SK-N-SH (cell line): ENCODE measurements around the gene GPR162. TPM values are rescaled to one million over a fixed set of nuclear protein-coding genes. Genes with fewer than 3 reads are reported as not detected.

ENCODE experiments used
- CTCF ChIA-PET: fragments of 300-600, 350-600 bp; formaldehyde crosslinking; extraction: SDS; loops from one replicate; lab custom pipeline; 2021; lab: Yijun Ruan, JAX
- POLR2A ChIA-PET: fragments of 350-600 bp; sonication (Branson Sonifier 250); formaldehyde crosslinking; extraction: SDS; loops from one replicate; lab custom pipeline; 2020; ENCODE audit warnings: antibody characterized with exemption, inconsistent platforms; lab: Yijun Ruan, JAX
- DNase-seq: peaks from one replicate; pipeline ENCODE4 v3.0.0; 2012
- H2AFZ ChIP-seq: fragments of 200-600 bp; sonication (generic); 2 replicates; pipeline ENCODE4 v1.8.1; 2016; ENCODE audit warnings: antibody characterized with exemption, mild to moderate bottlenecking, low read depth
- H3F3A ChIP-seq: fragments of 200-600 bp; sonication (generic); replicated peaks from 2 replicates; pipeline ENCODE3; 2016; ENCODE audit warnings: antibody characterized with exemption, mild to moderate bottlenecking; ENCODE audit not compliant: insufficient read depth
- H3K27ac ChIP-seq, 2 experiments: fragments of 200-500 bp in 1 of 2; fragments of 200-600 bp in 1 of 2; sonication (Bioruptor generic) in 1 of 2; sonication (generic), shearing (Covaris generic) in 1 of 2; 2 replicates each; pipeline versions ENCODE4 v1.5.1 to v1.6.1; 2014 to 2016; ENCODE audit warnings: low read depth in 2 of 2, inconsistent platforms in 1 of 2, low read length in 1 of 2, mild to moderate bottlenecking in 1 of 2, mixed read lengths in 1 of 2
- H3K27me3 ChIP-seq: fragments of 200-600 bp; sonication (generic), shearing (Covaris generic); 2 replicates; pipeline ENCODE4 v1.6.1; 2016; ENCODE audit warnings: mixed run types; ENCODE audit not compliant: insufficient read depth
- H3K36me3 ChIP-seq, 2 experiments: fragments of 200-500 bp in 1 of 2; fragments of 200-600 bp in 1 of 2; sonication (Bioruptor generic) in 1 of 2; sonication (generic) in 1 of 2; replicated peaks in 1 of 2; 2 replicates each; pipeline versions ENCODE3 to v1.5.1; 2014 to 2016; ENCODE audit warnings: low read length in 1 of 2, mild to moderate bottlenecking in 1 of 2; ENCODE audit not compliant: insufficient read depth in 2 of 2, control insufficient read depth in 1 of 2
- H3K4me1 ChIP-seq, 2 experiments: fragments of 200-500 bp in 1 of 2; fragments of 200-600 bp in 1 of 2; sonication (Bioruptor generic) in 1 of 2; sonication (generic), shearing (Covaris generic) in 1 of 2; 2 replicates each; pipeline versions ENCODE4 v1.5.1 to v1.6.1; 2014 to 2016; ENCODE audit warnings: low read depth in 1 of 2, low read length in 1 of 2, mixed run types in 1 of 2; ENCODE audit not compliant: insufficient read depth in 2 of 2, control insufficient read depth in 1 of 2
- H3K4me2 ChIP-seq: fragments of 200-600 bp; sonication (generic), shearing (Covaris generic); 2 replicates; pipeline ENCODE4 v1.6.1; 2017; ENCODE audit warnings: mixed run types
- H3K4me3 ChIP-seq, 2 experiments: fragments of 200-500 bp in 1 of 2; fragments of 200-600 bp in 1 of 2; sonication (Bioruptor generic) in 1 of 2; sonication (generic), shearing (Covaris generic) in 1 of 2; 2 replicates each; pipeline versions ENCODE4 v1.5.1 to v1.8.1; 2014 to 2016; ENCODE audit warnings: low read depth in 2 of 2, inconsistent platforms in 1 of 2, low read length in 1 of 2, mild to moderate bottlenecking in 1 of 2, mixed read lengths in 1 of 2, moderate library complexity in 1 of 2
- H3K79me2 ChIP-seq: fragments of 200-600 bp; sonication (generic); 2 replicates; pipeline ENCODE4 v1.8.1; 2017; ENCODE audit warnings: mild to moderate bottlenecking; ENCODE audit not compliant: insufficient read depth
- H3K9ac ChIP-seq: fragments of 200-600 bp; sonication (generic); 2 replicates; pipeline ENCODE4 v1.6.1; 2017; ENCODE audit warnings: mixed run types
- H3K9me2 ChIP-seq: fragments of 200-600 bp; sonication (generic); 2 replicates; pipeline ENCODE4 v1.6.1; 2017; ENCODE audit warnings: mixed run types
- H3K9me3 ChIP-seq: fragments of 200-600 bp; sonication (generic); 2 replicates; pipeline ENCODE4 v1.6.1; 2017; ENCODE audit warnings: mixed run types, mild to moderate bottlenecking, moderate library complexity
- H4K20me1 ChIP-seq: fragments of 200-600 bp; sonication (generic); 2 replicates; pipeline ENCODE4 v1.6.1; 2017; ENCODE audit warnings: mild to moderate bottlenecking, mixed run types; ENCODE audit not compliant: insufficient read depth
- CTCF ChIP-seq: fragments of 200-600 bp; sonication (generic); IDR thresholded peaks from 2 replicates; pipeline ENCODE4 v1.6.1; 2017; ENCODE audit warnings: antibody characterized with exemption, mild to moderate bottlenecking, moderate library complexity
- ELF1 ChIP-seq: IDR thresholded peaks from 2 replicates; pipeline ENCODE4 v1.4.0; 2012
- EP300 ChIP-seq, 2 experiments: IDR thresholded peaks; 2 replicates each; pipeline versions ENCODE4 v1.4.0 to v1.6.1; 2012; ENCODE audit warnings: borderline replicate concordance in 1 of 2, low read depth in 1 of 2, low read length in 1 of 2
- FOSL2 ChIP-seq: IDR thresholded peaks from 2 replicates; pipeline ENCODE4 v1.4.0; 2012; ENCODE audit warnings: low read depth, mild to moderate bottlenecking, moderate library complexity, borderline replicate concordance
- FOXM1 ChIP-seq: IDR thresholded peaks from 2 replicates; pipeline ENCODE4 v1.4.0; 2012; ENCODE audit warnings: low read depth, mild to moderate bottlenecking
- IRF3 ChIP-seq: fragments of 150-350 bp; IDR thresholded peaks from 2 replicates; pipeline ENCODE4 v1.6.1; 2016; ENCODE audit warnings: mild to moderate bottlenecking, low read depth, low read length
- MAX ChIP-seq: IDR thresholded peaks from 2 replicates; pipeline ENCODE4 v1.4.0; 2012; ENCODE audit warnings: low read depth
- MEF2A ChIP-seq: IDR thresholded peaks from 2 replicates; pipeline ENCODE4 v1.4.0; 2012; ENCODE audit warnings: low read depth, borderline replicate concordance
- MXI1 ChIP-seq: IDR thresholded peaks from 2 replicates; pipeline ENCODE4 v1.6.1; 2012; ENCODE audit warnings: mild to moderate bottlenecking, low read depth, low read length, improper control_type of control experiment
- NFIC ChIP-seq: IDR thresholded peaks from 2 replicates; pipeline ENCODE4 v1.4.0; 2012; ENCODE audit warnings: borderline replicate concordance
- PBX3 ChIP-seq: IDR thresholded peaks from 2 replicates; pipeline ENCODE4; 2012
- POLR2AphosphoS5 ChIP-seq: IDR thresholded peaks from 2 replicates; pipeline ENCODE4 v1.6.1; 2012; ENCODE audit warnings: low read depth, low read length
- RAD21 ChIP-seq: IDR thresholded peaks from 2 replicates; pipeline ENCODE4 v1.6.1; 2012; ENCODE audit warnings: mild to moderate bottlenecking, low read length
- REST ChIP-seq: IDR thresholded peaks from 2 replicates; pipeline ENCODE4 v1.6.1; 2012; ENCODE audit warnings: mild to moderate bottlenecking, low read depth, low read length, moderate library complexity
- RXRA ChIP-seq: IDR thresholded peaks from 2 replicates; pipeline ENCODE4 v1.4.0; 2012; ENCODE audit warnings: low read depth, mild to moderate bottlenecking, borderline replicate concordance
- SIN3A ChIP-seq: IDR thresholded peaks from 2 replicates; pipeline ENCODE4 v1.6.1; 2012; ENCODE audit warnings: low read depth, mild to moderate bottlenecking, low read length, moderate library complexity, borderline replicate concordance
- TAF1 ChIP-seq: IDR thresholded peaks from 2 replicates; pipeline ENCODE4 v1.6.1; 2012; ENCODE audit warnings: low read depth, mild to moderate bottlenecking, low read length, moderate library complexity, borderline replicate concordance
- USF1 ChIP-seq: IDR thresholded peaks from 2 replicates; pipeline ENCODE4 v1.4.0; 2012; ENCODE audit warnings: low read depth, borderline replicate concordance
- WGBS: methylation state at CpG from one replicate; pipeline ENCODE4 v1.1.6; 2017; ENCODE audit warnings: low lambda C conversion rate; 5-methylcytosine and 5-hydroxymethylcytosine counted together
- polyA plus RNA-seq, 3 experiments: library from polyadenylated mRNA; depleted of rRNA; stranded (reverse); fragments of >200 nt; gene quantifications; 2 replicates each; pipeline ENCODE4 v1.2.3, GENCODE V29; 2012

Gene GPR162
- polyA plus RNA-seq, 1 of the 3 experiments (the other 2 are of a cell fraction): 18.6 TPM

- Histone ChIP-seq H4K20me1 (no peaks in the 10 kb centered on the region), H3K36me3 (no peaks in the 10 kb centered on the region), H3K4me2 (no peak overlapping the region), H3K9me3 (no peaks in the 10 kb centered on the region), H3K79me2 (no peaks in the 10 kb centered on the region), H3K4me3 (no peak overlapping the region), H3K4me1 (peaks cover 8 to 57% of the 10 kb centered on the region in 2 experiments; a peak in 2 of 4 replicates), H3K9me2 (no peaks in the 10 kb centered on the region), H3K27ac (no peak overlapping the region; a peak in 1 of 4 replicates), H2AFZ (no peak overlapping the region), H3K9ac (no peak overlapping the region), H3F3A (no peaks in the 10 kb centered on the region), H3K27me3 (no peaks in the 10 kb centered on the region)
- ChIA-PET CTCF (interaction anchor here (0.8 to 1.8 kb wide), 5 partner anchors 8 to 64 kb away, joined by 3 to 19 read pairs (median 3); partner anchors contain the start of genes MLF2 and PTMS), POLR2A (interaction anchor here (0.9 to 1.0 kb wide), 2 partner anchors 39 to 93 kb away, joined by 3 to 5 read pairs; partner anchors contain the start of gene COPS7A)
- WGBS: 83% methylated on average over 8 of the region's 8 CpGs
- TF ChIP-seq RAD21: no peak
- no peak for TF ChIP-seq NFIC
- TF ChIP-seq ELF1: no peak
- no peak for TF ChIP-seq SIN3A
- no peak for TF ChIP-seq PBX3
- TF ChIP-seq EP300 (IDR thresholded peaks at IDR 0.05; ENCODE audit: borderline replicate concordance in 1 of 2, low read depth in 1 of 2, low read length in 1 of 2): no peak
- no peak for TF ChIP-seq TAF1
- no peak for TF ChIP-seq CTCF
- TF ChIP-seq REST: no peak
- no peak for TF ChIP-seq FOXM1
- no peak for TF ChIP-seq POLR2AphosphoS5
- no peak for TF ChIP-seq IRF3
- no peak for TF ChIP-seq MAX
- TF ChIP-seq FOSL2: no peak
- no peak for TF ChIP-seq MXI1
- no peak for TF ChIP-seq USF1
- no peak for TF ChIP-seq RXRA
- TF ChIP-seq MEF2A: no peak
- no peak for DNase-seq
Observed at GRCh38 chr12:6817098-6817497, 4.5 kb upstream of the GPR162 start.
